Pancreas (tissue), 10 donors: ENCODE measurements around the gene NTS. TPM values are rescaled to one million over a fixed set of nuclear protein-coding genes. Genes with fewer than 3 reads are reported as not detected.

Experiments used
- ATAC-seq, 4 donors: fragments of 200-7000 bp; cut with Tn5 transposase; one replicate each; pipeline versions ENCODE4 v1.8.0 to v1.9.1; 2020; ENCODE audit warnings: mild to moderate bottlenecking in 4 of 4, moderate library complexity in 4 of 4
- DNase-seq, 6 donors: peaks; one replicate each; pipeline ENCODE4 v3.0.0-alpha.2; 2020
- FAIRE-seq: peaks from 2 replicates; lab custom pipeline; 2012; peaks lifted over from hg19 to GRCh38; lab: Jason Lieb, UNC
- H3K27ac ChIP-seq, 4 donors: fragments of 200-600 bp; sonication (generic); 1 replicate in 3 of 4; 2 replicates in 1 of 4; pipeline versions ENCODE4 v1.5.0 to v1.8.0; 2020
- H3K27me3 ChIP-seq, 4 donors: fragments of 200-600 bp; one replicate each; pipeline ENCODE4 v1.8.0; 2021
- H3K36me3 ChIP-seq, 3 donors: fragments of 200-600 bp; sonication (generic) in 1 of 3; one replicate each; pipeline versions ENCODE4 v1.5.0 to v1.8.0; 2020 to 2021
- H3K4me1 ChIP-seq, 3 donors: fragments of 200-600 bp; one replicate each; pipeline ENCODE4 v1.8.0; 2021
- H3K4me3 ChIP-seq, 4 donors: fragments of 200-600 bp; sonication (generic) in 2 of 4; one replicate each; pipeline versions ENCODE4 v1.5.0 to v1.8.0; 2020 to 2021
- H3K9me3 ChIP-seq, 4 donors: fragments of 200-600 bp; one replicate each; pipeline ENCODE4 v1.8.0; 2021
- CTCF ChIP-seq, 4 donors: fragments of 200-600 bp; sonication (generic) in 3 of 4; IDR thresholded peaks; one replicate each; pipeline versions ENCODE4 v1.5.0 to v1.8.0; 2021; ENCODE audit warnings: antibody characterized with exemption in 4 of 4
- WGBS, 2 donors: extraction: QIAGEN DNeasy Blood & Tissue Kit; methylation state at CpG; one replicate each; pipeline ENCODE4 v1.1.7; 2013; 5-methylcytosine and 5-hydroxymethylcytosine counted together
- intact Hi-C, 3 donors: fragments of 100-400 bp; cut with DNase I; formaldehyde crosslinking; loops; one replicate each; pipeline versions ENCODE4 v1.11.1 to v1.14.2; 2022
- polyA plus RNA-seq, 2 donors: library from polyadenylated mRNA; stranded (reverse); fragments of 200-250 nt; gene quantifications; one replicate each; pipeline ENCODE4 v1.2.3, GENCODE V29; 2013
- total RNA-seq, 6 donors: library from RNA; stranded (reverse); fragmentation: NEBNext Ultra II Directional in 4 of 6; extraction: Animal tissue kit (Norgen Biotek cat#: 25700) in 4 of 6; gene quantifications; one replicate each; pipeline versions ENCODE4 v1.2.1 to v1.2.4, GENCODE V29; 2021 to 2023
- donor health status: healthy with polysubstance abuse.
- donor health status: DM: no; HTN: no; CAD: no; lungs with moderate emphysema.
- donor health status: DM: no; HTN: no; CAD: no.
- donor health status: control.
- donor health status: control.
- donor health status: Bipolar disorder and iron deficiency.
- donor health status: DM: yes; HTN: yes; CAD: no.
- donor health status: DM: no; HTN: no; CAD: no.
- donor health status: DM: no; HTN: no; CAD: no.
- donor health status: DM: yes; HTN: yes; CAD: no.

The NTS gene
- total and polyA plus RNA-seq, 8 donors: 0.33 to 1.8 TPM; not detected in 6

- Histone ChIP-seq H3K4me3 (no peak overlapping the region), H3K27ac (no peak overlapping the region), H3K36me3 (no peaks in the 10 kb centered on the region), H3K9me3 (no peaks in the 10 kb centered on the region), H3K4me1 (no peaks in the 10 kb centered on the region), H3K27me3 (no peaks in the 10 kb centered on the region)
- ATAC-seq: no peak
- DNase-seq: no peak
- no peak for TF ChIP-seq CTCF (IDR thresholded peaks at IDR 0.05)
- intact Hi-C loops: no loop called here
- FAIRE-seq: no peak
Observed at GRCh38 chr12:85883763-85884162, 9.7 kb downstream of the NTS start.

GRCh38 chr12:85894653-85895052, 20.6 kb downstream of the NTS start:
- H3K9me3 ChIP-seq: no peaks in the 10 kb centered on the region
- FAIRE-seq (no peak), ATAC-seq (no peak), DNase-seq (no peak)
- TF ChIP-seq CTCF (IDR thresholded peaks at IDR 0.05): no peak
- no peaks in the 10 kb centered on the region for H3K4me1 ChIP-seq
- no peaks in the 10 kb centered on the region for H3K27me3 ChIP-seq
- intact Hi-C loops: no loop called here
- H3K27ac ChIP-seq: no peak overlapping the region
- no peak overlapping the region for H3K4me3 ChIP-seq
- no peaks in the 10 kb centered on the region for H3K36me3 ChIP-seq

- WGBS, 2 donors: 0 to 1% methylated on average over 3 of the region's 3 CpGs
- no peak for DNase-seq
- peak; percentile 33 to 69 (median 54) for TF ChIP-seq CTCF (IDR thresholded peaks at IDR 0.05)
- no peaks in the 10 kb centered on the region for H3K9me3 ChIP-seq
- H3K4me3 ChIP-seq: no peak overlapping the region
- peak in 3 of 4 donors; percentile 47 to 59 (median 54) for ATAC-seq
- intact Hi-C loops: no loop called here
- H3K27ac ChIP-seq: no peak overlapping the region
- no peaks in the 10 kb centered on the region for H3K4me1 ChIP-seq
- FAIRE-seq: peak; percentile 86
- no peaks in the 10 kb centered on the region for H3K36me3 ChIP-seq
- no peaks in the 10 kb centered on the region for H3K27me3 ChIP-seq
Observed at GRCh38 chr12:85920324-85920947, 46.3 kb downstream of the NTS start.

- no peak overlapping the region for H3K4me3 ChIP-seq
- intact Hi-C loops: no loop called here
- peak; percentile 14 to 59 (median 54) for TF ChIP-seq CTCF (IDR thresholded peaks at IDR 0.05)
- 62 to 84% methylated on average over 1 of the region's 1 CpG for WGBS, 2 donors
- no peaks in the 10 kb centered on the region for H3K9me3 ChIP-seq
- H3K27ac ChIP-seq: no peak overlapping the region
- no peaks in the 10 kb centered on the region for H3K36me3 ChIP-seq
- DNase-seq: no peak
- ATAC-seq: no peak
- no peaks in the 10 kb centered on the region for H3K4me1 ChIP-seq
- H3K27me3 ChIP-seq: no peaks in the 10 kb centered on the region
- peak; percentile 78 for FAIRE-seq
Observed at GRCh38 chr12:85923767-85924331, 49.8 kb downstream of the NTS start.

- H3K27me3 ChIP-seq: no peaks in the 10 kb centered on the region
- no peak for TF ChIP-seq CTCF (IDR thresholded peaks at IDR 0.05)
- H3K27ac ChIP-seq: no peak overlapping the region
- no peaks in the 10 kb centered on the region for H3K4me1 ChIP-seq
- DNase-seq (no peak), ATAC-seq (no peak), FAIRE-seq (no peak)
- no peaks in the 10 kb centered on the region for H3K9me3 ChIP-seq
- no peak overlapping the region for H3K4me3 ChIP-seq
- no peaks in the 10 kb centered on the region for H3K36me3 ChIP-seq
- intact Hi-C loops: no loop called here
Observed at GRCh38 chr12:85927166-85927565, 53.1 kb downstream of the NTS start.
